ENCODE measurements around the gene IL13RA1. TPM values are rescaled to one million over a fixed set of nuclear protein-coding genes. Genes with fewer than 3 reads are reported as not detected.
A peak's percentile ranks its signal among the peaks of the same experiment; 100 is the strongest.

IL13RA1 gene
- total RNA-seq, 6 experiments from 2014 or later = 55.2 to 76.7 (median 66.8) TPM

- Mint-ChIP-seq H3K27ac (no peak within 1 kb of the TSS), H3K4me1 (ENCODE audit: low read depth) (peaks cover 11% of the 10 kb centered on the region), H3K4me3 (peak within 1 kb of the TSS; percentile 75), H3K27me3 (ENCODE audit: insufficient read depth) (peaks cover 19% of the 10 kb centered on the region), H3K36me3 (ENCODE audit: low read depth) (no peaks in the 10 kb centered on the region), H3K9me3 (peaks cover 5% of the 10 kb centered on the region; the same call in 1 of the 2 replicates)
- no peak for TF ChIP-seq CTCF (IDR thresholded peaks at IDR 0.05)
- DNase-seq = peak; percentile 1
Measured at GRCh38 chrX:118823263-118824172, 96.1 kb downstream of the IL13RA1 start, which contains the start of gene ZCCHC12. Gene ZCCHC12, plus strand, starts transcription at chrX:118823824. Its CDS starts 1,421 bp downstream, at chrX:118825245.

DNA sequence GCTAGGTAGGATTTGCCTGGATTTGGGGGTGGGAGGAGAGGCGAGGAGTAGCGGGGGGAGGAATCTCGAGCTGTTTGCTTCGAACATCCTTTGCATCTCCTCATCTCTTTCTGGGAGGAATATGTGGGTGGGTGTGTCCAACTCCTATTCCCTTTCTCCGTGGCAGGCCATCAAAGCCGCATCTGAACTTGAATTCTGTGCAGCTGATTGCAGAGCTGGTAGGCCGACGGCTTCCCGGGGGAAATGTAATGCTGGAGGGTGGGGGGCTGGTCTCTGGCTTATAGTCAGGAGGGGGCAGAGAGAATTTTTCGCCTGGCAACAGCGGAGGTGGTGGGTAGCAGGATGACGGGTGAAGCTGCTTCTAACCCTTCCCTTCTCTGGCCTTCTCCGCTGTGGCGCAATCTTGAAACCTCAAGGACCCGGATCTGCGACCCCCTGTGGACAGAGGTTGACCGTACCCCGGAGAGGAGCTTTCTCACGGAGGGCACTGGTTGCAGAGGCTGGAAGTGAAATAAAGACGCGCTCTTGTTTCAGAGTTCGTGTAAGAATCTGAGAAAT, 96.8 kb downstream of the IL13RA1 start:
- H3K4me1 Mint-ChIP-seq (ENCODE audit: low read depth) = peaks cover 11% of the 10 kb centered on the region
- peaks cover 5% of the 10 kb centered on the region; the same call in 1 of the 2 replicates for H3K9me3 Mint-ChIP-seq
- no peak overlapping the region for H3K27ac Mint-ChIP-seq
- DNase-seq = no peak
- H3K27me3 Mint-ChIP-seq (ENCODE audit: insufficient read depth) = peaks cover 19% of the 10 kb centered on the region
- H3K4me3 Mint-ChIP-seq = peak overlapping the region; percentile 75; the same call in 1 of the 2 replicates
- H3K36me3 Mint-ChIP-seq (ENCODE audit: low read depth) = no peaks in the 10 kb centered on the region
- TF ChIP-seq CTCF (IDR thresholded peaks at IDR 0.05) = no peak

DNA sequence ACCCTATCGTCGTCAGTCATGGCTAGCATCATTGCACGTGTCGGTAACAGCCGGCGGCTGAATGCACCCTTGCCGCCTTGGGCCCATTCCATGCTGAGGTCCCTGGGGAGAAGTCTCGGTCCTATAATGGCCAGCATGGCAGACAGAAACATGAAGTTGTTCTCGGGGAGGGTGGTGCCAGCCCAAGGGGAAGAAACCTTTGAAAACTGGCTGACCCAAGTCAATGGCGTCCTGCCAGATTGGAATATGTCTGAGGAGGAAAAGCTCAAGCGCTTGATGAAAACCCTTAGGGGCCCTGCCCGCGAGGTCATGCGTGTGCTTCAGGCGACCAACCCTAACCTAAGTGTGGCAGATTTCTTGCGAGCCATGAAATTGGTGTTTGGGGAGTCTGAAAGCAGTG, 97.8 kb downstream of the IL13RA1 start:
- H3K4me1 Mint-ChIP-seq (ENCODE audit: low read depth) = peaks cover 11% of the 10 kb centered on the region
- no peak overlapping the region for H3K27ac Mint-ChIP-seq
- H3K9me3 Mint-ChIP-seq = peaks cover 5% of the 10 kb centered on the region; the same call in 1 of the 2 replicates
- no peak for TF ChIP-seq CTCF (IDR thresholded peaks at IDR 0.05)
- H3K27me3 Mint-ChIP-seq (ENCODE audit: insufficient read depth) = peaks cover 21% of the 10 kb centered on the region
- no peaks in the 10 kb centered on the region for H3K36me3 Mint-ChIP-seq (ENCODE audit: low read depth)
- no peak for DNase-seq
- no peak overlapping the region for H3K4me3 Mint-ChIP-seq

- H3K4me1 Mint-ChIP-seq (ENCODE audit: low read depth) = no peaks in the 10 kb centered on the region
- H3K27ac Mint-ChIP-seq = no peak overlapping the region
- H3K27me3 Mint-ChIP-seq (ENCODE audit: insufficient read depth) = peaks cover 3% of the 10 kb centered on the region; the same call in 1 of the 2 replicates
- no peak for DNase-seq
- no peaks in the 10 kb centered on the region for H3K9me3 Mint-ChIP-seq
- no peak overlapping the region for H3K4me3 Mint-ChIP-seq
- no peaks in the 10 kb centered on the region for H3K36me3 Mint-ChIP-seq (ENCODE audit: low read depth)
- peak; percentile 49 for TF ChIP-seq CTCF (IDR thresholded peaks at IDR 0.05)
Measured at GRCh38 chrX:118839334-118839958, 112.0 kb downstream of the IL13RA1 start.

Other genes with a start within 250 kb of the IL13RA1 start
- 10 to 100 TPM; 16.2 to 18.2 (median 17.7) TPM for gene DOCK11, start 231.8 kb upstream of the IL13RA1 start, total RNA-seq (2021; fragmentation: NEBNext Ultra II Directional; extraction: Animal tissue kit (Norgen Biotek cat#: 25700))
- gene ZCCHC12, start 96.2 kb downstream of the IL13RA1 start, total RNA-seq (2021; fragmentation: NEBNext Ultra II Directional; extraction: Animal tissue kit (Norgen Biotek cat#: 25700)) = not detected
- not detected for gene LONRF3, start 247.0 kb downstream of the IL13RA1 start, total RNA-seq (2021; fragmentation: NEBNext Ultra II Directional; extraction: Animal tissue kit (Norgen Biotek cat#: 25700))